ENCODE data around the gene ARHGEF10L.
"Not testable (repeated sequence)": the region's sequence is repeated elsewhere in the genome, so short reads cannot be mapped to it uniquely, and the experiment has no call there.

Gene ARHGEF10L

GRCh38 chr1:17539477-17540254, at the start of gene ARHGEF10L:
Gene ARHGEF10L, plus strand, starts transcription at chr1:17539698. Its CDS starts 40,898 bp downstream, at chr1:17580596.
- peak; percentile 34 for DNase-seq

- DNase-seq, result not testable (repeated sequence)
Observed at GRCh38 chr1:17489768-17490417, 49.6 kb upstream of the ARHGEF10L start.

- not testable (repeated sequence) for DNase-seq
Observed at GRCh38 chr1:17490667-17491066, 48.8 kb upstream of the ARHGEF10L start.

GRCh38 chr1:17494114-17494729, 45.3 kb upstream of the ARHGEF10L start:
- peak; percentile 73 for DNase-seq

GRCh38 chr1:17496419-17496818, 43.1 kb upstream of the ARHGEF10L start:
- no peak for DNase-seq

- no peak for DNase-seq
Observed at GRCh38 chr1:17498214-17498613, 41.3 kb upstream of the ARHGEF10L start.

- peak; percentile 83 for DNase-seq
Observed at GRCh38 chr1:17502326-17502778, 37.1 kb upstream of the ARHGEF10L start.

- no peak for DNase-seq
Observed at GRCh38 chr1:17503146-17503545, 36.4 kb upstream of the ARHGEF10L start.

GRCh38 chr1:17507200-17507599, 32.3 kb upstream of the ARHGEF10L start:
- DNase-seq, result not testable (repeated sequence)

- DNase-seq, result no peak
Observed at GRCh38 chr1:17507915-17508314, 31.6 kb upstream of the ARHGEF10L start.

GRCh38 chr1:17509363-17509762, 30.1 kb upstream of the ARHGEF10L start:
- no peak for DNase-seq

GRCh38 chr1:17510138-17510537, 29.4 kb upstream of the ARHGEF10L start:
- no peak for DNase-seq

GRCh38 chr1:17511188-17511587, 28.3 kb upstream of the ARHGEF10L start:
- no peak for DNase-seq

GRCh38 chr1:17513131-17513530, 26.4 kb upstream of the ARHGEF10L start:
- DNase-seq, result no peak

GRCh38 chr1:17514776-17515175, 24.7 kb upstream of the ARHGEF10L start:
- no peak for DNase-seq

- DNase-seq, result no peak
Observed at GRCh38 chr1:17515902-17516301, 23.6 kb upstream of the ARHGEF10L start.

- no peak for DNase-seq
Observed at GRCh38 chr1:17516303-17517214, 22.9 kb upstream of the ARHGEF10L start.

- DNase-seq, result no peak
Observed at GRCh38 chr1:17520041-17520440, 19.5 kb upstream of the ARHGEF10L start.

- no peak for DNase-seq
Observed at GRCh38 chr1:17520473-17521319, 18.8 kb upstream of the ARHGEF10L start.

GRCh38 chr1:17521946-17522612, 17.4 kb upstream of the ARHGEF10L start:
- DNase-seq, result no peak

Measured in fibroblast of skin of right biceps (primary cell).